Thymus (tissue), 11 donors: ENCODE measurements around the gene C1orf159. TPM values are rescaled to one million over a fixed set of nuclear protein-coding genes. Genes with fewer than 3 reads are reported as not detected.
"Not testable (repeated sequence)": the region's sequence is repeated elsewhere in the genome, so short reads cannot be mapped to it uniquely, and the experiment has no call there.

Experiments
- DNase-seq, 9 donors: peaks; one replicate each; pipeline ENCODE4 v3.0.0-alpha.2; 2013; ENCODE audit warnings: low spot score in 9 of 9, low read depth in 6 of 9, missing footprints in 1 of 9
- H3K27ac ChIP-seq, 2 donors: one replicate each; pipeline ENCODE4 v1.5.1; 2013; ENCODE audit warnings: control low read depth in 1 of 2, low read depth in 1 of 2, low read length in 1 of 2, mild to moderate bottlenecking in 1 of 2, moderate library complexity in 1 of 2
- H3K27me3 ChIP-seq, 2 donors: one replicate each; pipeline ENCODE4 v1.5.1; 2013; ENCODE audit warnings: low read length in 1 of 2; ENCODE audit not compliant: control insufficient read depth in 2 of 2, insufficient read depth in 1 of 2
- H3K36me3 ChIP-seq, 2 donors: one replicate each; pipeline ENCODE4 v1.5.1; 2013; ENCODE audit warnings: low read length in 1 of 2, mild to moderate bottlenecking in 1 of 2, moderate library complexity in 1 of 2; ENCODE audit not compliant: control insufficient read depth in 2 of 2, insufficient read depth in 2 of 2
- H3K4me1 ChIP-seq, 2 donors: one replicate each; pipeline ENCODE4 v1.5.1; 2013; ENCODE audit warnings: low read length in 2 of 2; ENCODE audit not compliant: control insufficient read depth in 2 of 2, insufficient read depth in 2 of 2
- H3K4me3 ChIP-seq, 2 donors: one replicate each; pipeline ENCODE4 v1.5.1; 2013; ENCODE audit warnings: low read length in 2 of 2, control low read depth in 1 of 2, mild to moderate bottlenecking in 1 of 2
- H3K9me3 ChIP-seq, 2 donors: one replicate each; pipeline ENCODE4 v1.5.1; 2013; ENCODE audit warnings: low read length in 1 of 2, mild to moderate bottlenecking in 1 of 2; ENCODE audit not compliant: control insufficient read depth in 2 of 2, insufficient read depth in 1 of 2
- WGBS: extraction: QIAGEN DNeasy Blood & Tissue Kit; methylation state at CpG from one replicate; pipeline ENCODE4 v1.1.7; 2013; 5-methylcytosine and 5-hydroxymethylcytosine counted together
- polyA plus RNA-seq: library from polyadenylated mRNA; stranded (reverse); fragments of 200-250 nt; gene quantifications from one replicate; pipeline ENCODE4 v1.2.3, GENCODE V29; 2013
- total RNA-seq: library from RNA; stranded (reverse); fragments of 120-200 nt; gene quantifications from one replicate; pipeline ENCODE4 v1.2.4, GENCODE V29; 2013
- donor health status: healthy.

Gene C1orf159
- total and polyA plus RNA-seq, 2 donors: 5.0 to 17.8 TPM

DNA sequence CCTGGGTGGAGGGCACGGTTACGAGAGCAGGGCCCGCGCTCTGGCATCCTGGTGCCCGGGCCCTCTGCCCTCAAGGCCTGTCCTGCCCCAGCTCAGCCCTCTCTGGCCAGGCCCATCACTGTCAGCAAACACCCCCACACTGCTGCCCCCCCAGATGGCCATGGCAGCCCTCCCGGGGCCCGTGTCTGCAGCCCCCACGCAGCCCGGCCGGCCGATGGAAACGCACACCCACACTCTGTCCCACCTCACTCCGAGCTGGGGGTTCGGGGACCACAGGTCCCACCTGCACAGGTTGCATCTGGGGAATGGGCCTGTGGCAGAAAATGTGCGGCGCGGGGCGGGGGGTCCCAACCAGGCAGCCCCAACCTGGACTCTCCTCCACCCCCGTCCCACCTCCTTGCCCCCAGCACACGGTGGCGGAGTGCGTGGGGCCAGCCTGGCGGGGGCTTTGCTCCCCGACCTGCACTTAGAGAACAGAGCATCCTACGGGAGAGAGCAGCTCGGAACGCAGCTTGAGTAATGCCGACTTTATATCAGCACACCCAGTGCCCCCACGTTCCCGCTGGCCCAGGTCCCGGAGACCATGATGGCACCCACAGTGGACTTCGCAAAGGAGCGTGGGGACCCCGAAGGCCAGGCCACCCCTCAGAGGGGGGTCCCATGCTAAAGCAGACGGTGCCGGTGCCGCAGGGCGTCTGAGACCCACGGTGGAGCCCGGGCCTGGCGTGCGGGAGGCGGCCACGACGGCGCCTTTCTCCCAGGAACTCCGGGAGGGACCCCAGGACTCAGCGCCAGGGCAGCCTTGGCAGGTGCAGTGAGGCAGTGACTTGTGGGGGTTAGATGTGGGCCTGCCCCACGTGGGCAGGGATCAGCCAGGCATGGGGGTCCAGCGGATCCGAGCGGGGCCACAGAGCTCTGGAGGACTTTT, 34.3 kb downstream of the C1orf159 start:
- Histone ChIP-seq H3K27me3 (peaks cover 9 to 19% of the 10 kb centered on the region in 2 donors), H3K27ac (no peak overlapping the region), H3K36me3 (peaks cover 0 to 9% of the 10 kb centered on the region in 2 donors), H3K4me1 (peaks cover 0 to 9% of the 10 kb centered on the region in 2 donors), H3K9me3 (no peaks in the 10 kb centered on the region), H3K4me3 (no peak overlapping the region)
- WGBS: 93% methylated on average over 52 of the region's 52 CpGs
- no peak for DNase-seq

- no peak for DNase-seq
- 85% methylated on average over 9 of the region's 9 CpGs for WGBS
- Histone ChIP-seq H3K36me3 (peaks cover 0 to 8% of the 10 kb centered on the region in 2 donors), H3K27ac (no peak overlapping the region), H3K27me3 (peaks cover 9 to 19% of the 10 kb centered on the region in 2 donors), H3K4me1 (peaks cover 0 to 9% of the 10 kb centered on the region in 2 donors), H3K4me3 (no peak overlapping the region), H3K9me3 (no peaks in the 10 kb centered on the region)
These were observed 35.0 kb downstream of the C1orf159 start for GRCh38 chr1:1080951-1081310.

DNA sequence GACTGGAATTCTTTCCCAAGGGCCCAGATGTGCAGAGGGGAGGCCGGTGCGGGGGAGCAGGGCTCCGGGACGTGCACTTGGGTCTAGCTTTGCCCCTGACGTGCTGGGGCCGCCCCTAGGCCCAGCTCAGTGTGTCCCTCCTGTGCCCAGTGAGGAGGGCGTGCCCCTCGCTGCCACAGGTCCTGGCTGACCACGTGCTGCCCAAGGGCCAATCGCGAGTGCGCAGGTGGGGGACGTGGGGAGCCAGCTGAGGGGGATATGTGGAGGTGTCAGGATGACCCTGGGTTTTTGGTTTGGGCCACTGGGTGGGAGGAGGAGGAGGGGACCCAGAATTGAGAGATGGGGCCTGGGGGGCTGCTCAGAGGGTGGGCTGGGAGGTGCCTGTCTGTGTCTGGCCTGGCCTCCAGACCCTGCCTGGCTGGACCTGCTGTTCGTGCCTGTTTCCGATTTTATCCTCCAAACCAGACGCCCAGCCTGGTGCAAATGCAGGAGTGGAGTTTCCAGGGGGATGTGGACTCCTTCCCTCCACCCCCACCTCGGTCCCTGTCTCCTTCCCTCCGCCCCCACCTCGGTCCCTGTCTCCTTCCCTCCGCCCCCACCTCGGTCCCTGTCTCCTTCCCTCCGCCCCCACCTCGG, 35.6 kb downstream of the C1orf159 start:
- Histone ChIP-seq H3K4me1 (peaks cover 0 to 9% of the 10 kb centered on the region in 2 donors), H3K27me3 (peaks cover 10 to 24% of the 10 kb centered on the region in 2 donors), H3K9me3 (no peaks in the 10 kb centered on the region), H3K36me3 (peaks cover 0 to 4% of the 10 kb centered on the region in 2 donors), H3K27ac (no peak overlapping the region), H3K4me3 (no peak overlapping the region)
- no peak for DNase-seq
- WGBS: 23% methylated on average over 19 of the region's 23 CpGs

- 6% methylated on average over 38 of the region's 38 CpGs for WGBS
- peaks cover 13 to 31% of the 10 kb centered on the region in 2 donors for H3K27me3 ChIP-seq
- no peak overlapping the region for H3K27ac ChIP-seq
- no peaks in the 10 kb centered on the region for H3K9me3 ChIP-seq
- no peak overlapping the region for H3K4me3 ChIP-seq
- peaks cover 0 to 4% of the 10 kb centered on the region in 2 donors for H3K36me3 ChIP-seq
- peak in 2 of 9 donors; percentile 14 to 29 for DNase-seq
- H3K4me1 ChIP-seq: peaks cover 0 to 9% of the 10 kb centered on the region in 2 donors
These were observed 36.3 kb downstream of the C1orf159 start for GRCh38 chr1:1079408-1080121.

GRCh38 chr1:1077396-1077795, 38.5 kb downstream of the C1orf159 start:
- H3K27me3 ChIP-seq: peaks cover 13 to 39% of the 10 kb centered on the region in 2 donors
- H3K9me3 ChIP-seq, H3K27ac ChIP-seq, H3K36me3 ChIP-seq, H3K4me3 ChIP-seq, H3K4me1 ChIP-seq, DNase-seq: not testable (repeated sequence)
- WGBS: 70% methylated on average over 13 of the region's 21 CpGs

DNA sequence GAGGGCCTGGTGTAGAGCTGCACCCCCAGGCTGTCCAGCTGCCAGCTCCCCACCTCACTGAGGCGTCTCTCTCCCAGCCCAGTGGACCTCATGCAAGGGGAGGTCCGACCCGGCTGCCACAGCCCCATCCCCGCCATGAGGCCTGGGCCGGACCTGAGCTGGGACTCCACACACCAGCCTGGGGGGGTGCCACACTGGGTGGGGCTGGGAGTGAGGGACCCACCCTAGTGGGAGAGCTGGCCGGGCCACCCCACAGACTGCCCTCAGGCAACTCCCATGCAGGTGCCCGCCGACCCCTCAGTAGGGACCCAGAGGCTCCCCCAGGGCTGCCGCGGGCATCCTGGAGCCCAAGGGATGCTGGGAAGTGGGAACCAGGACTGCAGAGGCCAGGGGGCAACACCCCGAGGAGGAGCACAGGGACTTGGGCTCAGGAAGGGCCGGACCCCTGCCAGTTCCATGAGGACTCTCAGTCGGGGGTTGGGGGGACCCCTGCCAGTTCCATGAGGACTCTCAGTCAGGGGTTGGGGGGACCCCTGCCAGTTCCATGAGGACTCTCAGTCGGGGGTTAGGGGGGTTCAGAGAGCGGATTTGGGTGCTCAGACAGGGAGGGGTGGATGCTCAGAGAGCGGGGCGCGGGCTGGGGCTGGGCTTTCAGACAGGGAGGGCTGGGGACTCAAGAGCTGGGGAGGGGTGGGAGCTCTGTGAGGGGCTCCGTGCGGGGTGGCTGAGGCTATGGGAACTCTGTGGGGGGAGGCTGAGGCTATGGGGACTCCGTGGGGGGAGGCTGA, 40.5 kb downstream of the C1orf159 start:
- no peak for DNase-seq
- Histone ChIP-seq H3K4me1 (peaks cover 0 to 9% of the 10 kb centered on the region in 2 donors), H3K36me3 (no peaks in the 10 kb centered on the region), H3K27ac (no peak overlapping the region), H3K4me3 (no peak overlapping the region), H3K9me3 (no peaks in the 10 kb centered on the region), H3K27me3 (peaks cover 14 to 42% of the 10 kb centered on the region in 2 donors)
- 74% methylated on average over 21 of the region's 21 CpGs for WGBS

DNA sequence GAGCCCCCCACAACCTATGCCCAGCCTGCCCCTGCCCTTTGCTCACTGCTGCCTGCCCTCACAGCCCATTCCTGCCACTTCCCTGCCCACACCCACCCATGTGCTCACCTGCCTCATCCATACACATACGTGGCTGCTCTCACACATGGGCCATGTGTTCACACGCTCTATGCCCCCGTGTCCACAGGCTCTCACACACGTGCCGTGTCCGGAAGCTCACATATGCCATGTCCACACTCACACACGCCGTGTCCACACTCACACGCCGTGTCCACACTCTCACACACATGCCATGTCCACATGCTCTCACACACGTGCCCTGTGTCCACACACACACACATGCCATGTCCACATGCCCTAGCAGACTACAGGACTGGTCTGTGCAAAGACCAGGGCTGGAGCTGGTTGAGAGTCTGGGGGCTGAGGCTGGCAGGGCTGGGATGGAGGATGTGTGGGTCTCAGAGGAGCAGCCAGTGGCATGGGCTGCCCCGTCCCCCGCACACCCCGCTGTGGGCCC, 41.2 kb downstream of the C1orf159 start:
- Histone ChIP-seq H3K4me3 (no peak overlapping the region), H3K4me1 (peaks cover 0 to 5% of the 10 kb centered on the region in 2 donors), H3K27me3 (peaks cover 12 to 42% of the 10 kb centered on the region in 2 donors), H3K27ac (no peak overlapping the region), H3K9me3 (no peaks in the 10 kb centered on the region), H3K36me3 (no peaks in the 10 kb centered on the region)
- WGBS: 93% methylated on average over 14 of the region's 14 CpGs
- no peak for DNase-seq

GRCh38 chr1:1073743-1074587, 41.9 kb downstream of the C1orf159 start, which contains the start of gene RNF223:
Gene RNF223 (minus strand): TSS chr1:1074306. CDS start chr1:1072566, 1,740 bp downstream.
- Histone ChIP-seq H3K9me3 (no peaks in the 10 kb centered on the region), H3K27ac (no peak within 1 kb of the TSS), H3K4me1 (peaks cover 0 to 4% of the 10 kb centered on the region in 2 donors), H3K36me3 (no peaks in the 10 kb centered on the region), H3K4me3 (no peak within 1 kb of the TSS), H3K27me3 (peaks cover 13 to 43% of the 10 kb centered on the region in 2 donors)
- no peak for DNase-seq
- WGBS: 85% methylated on average over 35 of the region's 35 CpGs
